PC-9 (cell line): ENCODE results near the gene ZMYM2.

Experiments used
- CTCF ChIP-seq: fragments of 200-600 bp; sonication (generic); conservative IDR thresholded peaks from 2 replicates; pipeline ENCODE4 v1.6.1; 2017; ENCODE audit warnings: mixed run types, antibody characterized with exemption, mild to moderate bottlenecking, moderate library complexity
- EZH2 ChIP-seq: fragments of 200-600 bp; sonication (generic); IDR thresholded peaks from 2 replicates; pipeline ENCODE4 v1.8.0; 2017; ENCODE audit warnings: antibody characterized with exemption, low read depth

- TF ChIP-seq EZH2 (no peak), CTCF (no peak)
These were observed 172.7 kb downstream of the ZMYM2 start for GRCh38 chr13:20131057-20131832.
